H1 (cell line): ENCODE data around the gene CTNNA3. TPM values are rescaled to one million over a fixed set of nuclear protein-coding genes. Genes with fewer than 3 reads are reported as not detected.

Experiments
- CTCF ChIA-PET: fragments of 300-600 bp; sonication (Branson Sonifier 250); formaldehyde crosslinking; loops from one replicate; lab custom pipeline; 2021; ENCODE audit not compliant: partially characterized antibody; lab: Charles Lee
- POLR2A ChIA-PET: fragments of 300-600 bp; sonication (Branson Sonifier 250); formaldehyde crosslinking; loops from one replicate; lab custom pipeline; 2021; ENCODE audit warnings: inconsistent platforms; ENCODE audit not compliant: partially characterized antibody; lab: Charles Lee
- DNase-seq, 2 experiments: peaks; one replicate each; pipeline versions ENCODE4 v3.0.0 to v3.0.0-alpha.2; 2010 to 2022; ENCODE audit warnings: low spot score in 2 of 2, low read depth in 1 of 2, mixed read lengths in 1 of 2
- FAIRE-seq: peaks from 2 replicates; lab custom pipeline; 2011; peaks lifted over from hg19 to GRCh38; lab: Jason Lieb, UNC
- H2AFZ ChIP-seq: 2 replicates; pipeline ENCODE4 v1.8.1; 2012; ENCODE audit warnings: low read length, inconsistent platforms
- H2AK5ac ChIP-seq: 2 replicates; pipeline ENCODE4 v1.6.1; 2013; ENCODE audit warnings: low read depth, low read length
- H2BK120ac ChIP-seq: replicated peaks from 2 replicates; pipeline ENCODE3; 2013; ENCODE audit warnings: low read depth, low read length, inconsistent platforms
- H2BK12ac ChIP-seq: 2 replicates; pipeline ENCODE4 v1.6.1; 2013; ENCODE audit warnings: low read depth, low read length
- H2BK15ac ChIP-seq: 2 replicates; pipeline ENCODE4 v1.6.1; 2013; ENCODE audit warnings: low read length
- H2BK20ac ChIP-seq: 2 replicates; pipeline ENCODE4 v1.6.1; 2013; ENCODE audit warnings: low read length
- H2BK5ac ChIP-seq: 2 replicates; pipeline ENCODE4 v1.6.1; 2013; ENCODE audit warnings: low read depth, low read length
- H3K14ac ChIP-seq: 2 replicates; pipeline ENCODE4 v1.6.1; 2013; ENCODE audit warnings: inconsistent platforms; ENCODE audit not compliant: insufficient read length
- H3K18ac ChIP-seq: 2 replicates; pipeline ENCODE4 v1.6.1; 2013; ENCODE audit warnings: low read length; ENCODE audit errors: extremely low read depth
- H3K23ac ChIP-seq: 2 replicates; pipeline ENCODE4 v1.6.1; 2013; ENCODE audit warnings: inconsistent platforms; ENCODE audit not compliant: insufficient read length
- H3K23me2 ChIP-seq: 2 replicates; pipeline ENCODE4 v1.6.1; 2013; ENCODE audit warnings: low read depth, low read length
- H3K27ac ChIP-seq: 2 replicates; pipeline ENCODE4 v1.6.1; 2011; ENCODE audit warnings: low read depth, low read length, inconsistent platforms
- H3K27me3 ChIP-seq, 4 experiments: replicated peaks in 1 of 4; 1 replicate in 1 of 4; 2 replicates in 3 of 4; pipeline versions ENCODE4 v1.6.1 to v1.8.1; 2011 to 2013; ENCODE audit warnings: low read length in 3 of 4, mild to moderate bottlenecking in 3 of 4, inconsistent platforms in 2 of 4, mixed read lengths in 2 of 4, moderate library complexity in 1 of 4; ENCODE audit not compliant: control insufficient read depth in 3 of 4, insufficient read depth in 3 of 4; ENCODE audit errors: extremely low read depth in 1 of 4
- H3K36me3 ChIP-seq, 4 experiments: 2 replicates each; pipeline versions ENCODE4 v1.6.1 to v1.8.1; 2011 to 2013; ENCODE audit warnings: mild to moderate bottlenecking in 4 of 4, low read length in 3 of 4, moderate library complexity in 2 of 4, control low read depth in 1 of 4, inconsistent platforms in 1 of 4; ENCODE audit not compliant: insufficient read depth in 4 of 4, control insufficient read depth in 2 of 4
- H3K4ac ChIP-seq: replicated peaks from 2 replicates; pipeline ENCODE3; 2013; ENCODE audit warnings: low read length, low read depth, mixed read lengths, inconsistent platforms; ENCODE audit not compliant: insufficient read length
- H3K4me1 ChIP-seq, 4 experiments: replicated peaks in 1 of 4; 1 replicate in 1 of 4; 2 replicates in 3 of 4; pipeline versions ENCODE4 v1.6.1 to v1.8.1; 2011 to 2013; ENCODE audit warnings: low read length in 3 of 4, inconsistent platforms in 2 of 4, mixed read lengths in 1 of 4; ENCODE audit not compliant: insufficient read depth in 4 of 4, control insufficient read depth in 3 of 4
- H3K4me2 ChIP-seq, 2 experiments: 2 replicates each; pipeline versions ENCODE4 v1.6.1 to v1.8.1; 2011 to 2013; ENCODE audit warnings: low read depth in 2 of 2, low read length in 2 of 2, control low read depth in 1 of 2, inconsistent platforms in 1 of 2, mild to moderate bottlenecking in 1 of 2; ENCODE audit not compliant: insufficient read depth in 1 of 2
- H3K4me3 ChIP-seq, 4 experiments: fragments of 200-600, 300-600 bp in 1 of 4; sonication (generic), shearing (Covaris generic), sonication (Bioruptor Twin) in 1 of 4; 2 replicates each; pipeline versions ENCODE4 v1.5.1 to v1.8.1; 2011 to 2016; ENCODE audit warnings: low read length in 4 of 4, low read depth in 3 of 4, control low read depth in 2 of 4, inconsistent platforms in 2 of 4, mild to moderate bottlenecking in 2 of 4, mixed read lengths in 1 of 4, moderate library complexity in 1 of 4; ENCODE audit not compliant: insufficient read depth in 2 of 4; ENCODE audit errors: extremely low read depth in 1 of 4
- H3K56ac ChIP-seq: replicated peaks from 2 replicates; pipeline ENCODE3; 2013; ENCODE audit warnings: low read depth, mild to moderate bottlenecking, mixed read lengths, low read length, inconsistent platforms; ENCODE audit not compliant: insufficient read length
- H3K79me1 ChIP-seq: 2 replicates; pipeline ENCODE4 v1.6.1; 2013; ENCODE audit warnings: low read depth, low read length, control low read depth
- H3K79me2 ChIP-seq, 2 experiments: 2 replicates each; pipeline versions ENCODE4 v1.6.1 to v1.8.1; 2012 to 2013; ENCODE audit warnings: low read length in 2 of 2, mild to moderate bottlenecking in 2 of 2, inconsistent platforms in 1 of 2; ENCODE audit not compliant: insufficient read depth in 2 of 2, control insufficient read depth in 1 of 2
- H3K9ac ChIP-seq, 4 experiments: replicated peaks in 1 of 4; 1 replicate in 1 of 4; 2 replicates in 3 of 4; pipeline versions ENCODE4 v1.6.1 to v1.8.1; 2011 to 2013; ENCODE audit warnings: low read depth in 3 of 4, low read length in 3 of 4, control low read depth in 2 of 4, mild to moderate bottlenecking in 2 of 4, moderate library complexity in 2 of 4, inconsistent platforms in 1 of 4; ENCODE audit errors: extremely low read depth in 1 of 4
- H3K9me3 ChIP-seq, 2 experiments: 2 replicates each; pipeline versions ENCODE4 v1.6.1 to v1.8.1; 2012 to 2013; ENCODE audit warnings: mild to moderate bottlenecking in 2 of 2, moderate library complexity in 2 of 2, control low read depth in 1 of 2, inconsistent platforms in 1 of 2, low read depth in 1 of 2, low read length in 1 of 2, mixed read lengths in 1 of 2; ENCODE audit not compliant: insufficient read depth in 2 of 2
- H4K20me1 ChIP-seq, 2 experiments: replicated peaks in 1 of 2; 2 replicates each; pipeline versions ENCODE3 to v1.8.1; 2011 to 2013; ENCODE audit warnings: inconsistent platforms in 2 of 2, low read length in 2 of 2, mild to moderate bottlenecking in 1 of 2; ENCODE audit not compliant: insufficient read depth in 2 of 2, control insufficient read depth in 1 of 2
- H4K5ac ChIP-seq: 2 replicates; pipeline ENCODE4 v1.6.1; 2013; ENCODE audit warnings: low read length, low read depth, mixed read lengths, inconsistent platforms; ENCODE audit not compliant: insufficient read length
- H4K8ac ChIP-seq: 2 replicates; pipeline ENCODE4 v1.8.0; 2013; ENCODE audit warnings: mild to moderate bottlenecking, moderate library complexity, low read length, inconsistent platforms; ENCODE audit not compliant: insufficient read depth; ENCODE audit errors: extremely low read depth
- H4K91ac ChIP-seq: replicated peaks from 2 replicates; pipeline ENCODE3; 2013; ENCODE audit warnings: low read length, mixed read lengths, inconsistent platforms; ENCODE audit not compliant: insufficient read length
- BRCA1 ChIP-seq: IDR thresholded peaks from 2 replicates; pipeline ENCODE4 v1.6.1; 2012; ENCODE audit warnings: low read depth, low read length, improper control_type of control experiment
- CEBPB ChIP-seq: IDR thresholded peaks from 2 replicates; pipeline ENCODE4 v1.6.1; 2012; ENCODE audit warnings: low read depth, low read length
- EZH2 ChIP-seq: fragments of 200-600 bp; sonication (generic); IDR thresholded peaks from 2 replicates; pipeline ENCODE4 v1.7.1; 2012; ENCODE audit warnings: low read depth, mild to moderate bottlenecking, moderate library complexity, low read length, inconsistent platforms; ENCODE audit not compliant: severe bottlenecking
- GTF2F1 ChIP-seq: IDR thresholded peaks from 2 replicates; pipeline ENCODE4 v1.6.1; 2012; ENCODE audit warnings: low read depth, low read length, improper control_type of control experiment, borderline replicate concordance
- MAX ChIP-seq: IDR thresholded peaks from 2 replicates; pipeline ENCODE4 v1.6.1; 2012; ENCODE audit warnings: inconsistent platforms
- PHF8 ChIP-seq: fragments of 200-600 bp; sonication (generic); conservative IDR thresholded peaks from 2 replicates; pipeline ENCODE4 v1.7.1; 2012; ENCODE audit warnings: low read depth, mild to moderate bottlenecking, inconsistent platforms, low read length, moderate library complexity
- RAD21 ChIP-seq, 2 experiments: IDR thresholded peaks in 1 of 2; conservative IDR thresholded peaks in 1 of 2; 2 replicates each; pipeline ENCODE4 v1.6.1; 2011; ENCODE audit warnings: low read depth in 2 of 2, low read length in 2 of 2, improper control_type of control experiment in 1 of 2, inconsistent platforms in 1 of 2, mild to moderate bottlenecking in 1 of 2, moderate library complexity in 1 of 2
- RBBP5 ChIP-seq: IDR thresholded peaks from 2 replicates; pipeline ENCODE4 v1.7.1; 2012; ENCODE audit warnings: low read depth, mild to moderate bottlenecking, inconsistent platforms, low read length, moderate library complexity, borderline replicate concordance
- RFX5 ChIP-seq: IDR thresholded peaks from 2 replicates; pipeline ENCODE4 v1.6.1; 2011; ENCODE audit warnings: low read depth, low read length, improper control_type of control experiment, borderline replicate concordance
- TAF7 ChIP-seq: optimal IDR thresholded peaks from 2 replicates; pipeline ENCODE3; 2011; ENCODE audit warnings: low read depth, mild to moderate bottlenecking, inconsistent platforms, low read length, moderate library complexity, borderline replicate concordance
- TEAD4 ChIP-seq: IDR thresholded peaks from 2 replicates; pipeline ENCODE4 v1.6.1; 2012; ENCODE audit warnings: low read depth, low read length, inconsistent platforms, mixed read lengths
- WGBS, 2 experiments: shearing (Covaris generic) in 1 of 2; methylation state at CpG; one replicate each; pipeline versions ENCODE4 v1.1.6 to v1.1.7; 2013 to 2015; ENCODE audit warnings: low lambda C conversion rate in 2 of 2, mixed read lengths in 2 of 2, inconsistent platforms in 1 of 2, low coverage in 1 of 2, missing lambda C conversion rate in 1 of 2; ENCODE audit not compliant: insufficient replicate concordance in 2 of 2, insufficient coverage in 1 of 2, insufficient read length in 1 of 2; ENCODE audit errors: extremely low coverage in 1 of 2, missing lambda C conversion rate in 1 of 2; 5-methylcytosine and 5-hydroxymethylcytosine counted together
- polyA plus RNA-seq, 7 experiments: library from polyadenylated mRNA; depleted of rRNA in 3 of 7; stranded (reverse) in 5 of 7; unstranded in 2 of 7; fragments of >200 nt in 5 of 7; fragments of 200-250 nt in 2 of 7; gene quantifications; 1 replicate in 5 of 7; 2 replicates in 1 of 7; 4 replicates in 1 of 7; pipeline versions ENCODE4 v1.2.1 to v1.2.3, GENCODE V29; 2011 to 2013; ENCODE audit warnings: missing spikeins in 2 of 7, mixed read lengths in 2 of 7
- total RNA-seq: library from RNA; stranded (reverse); fragmentation: NEBNext Ultra II Directional; extraction: Animal tissue kit (Norgen Biotek cat#: 25700); gene quantifications from 2 replicates; pipeline ENCODE4 v1.2.1, GENCODE V29; 2021
- TF ChIP-seq, protein P1 (sequence below): IDR thresholded peaks from 2 replicates; pipeline ENCODE4 v1.6.1; 2012; ENCODE audit warnings: low read length, inconsistent platforms

The CTNNA3 gene
- total and polyA plus RNA-seq, 2 of the 8 experiments (the other 6 are each of a cell fraction or from before 2014, with no cell fraction given) = 1.3 to 1.5 TPM

GRCh38 chr10:67319976-67320375 is 376.0 kb downstream of the CTNNA3 start:
- Histone ChIP-seq H4K91ac (no peak overlapping the region), H3K27ac (no peak overlapping the region), H2BK15ac (no peak overlapping the region), H3K18ac (no peak overlapping the region), H2AK5ac (no peak overlapping the region), H3K23me2 (no peaks in the 10 kb centered on the region), H3K4ac (no peak overlapping the region), H3K4me3 (no peak overlapping the region), H3K4me2 (no peak overlapping the region), H3K79me1 (no peaks in the 10 kb centered on the region), H3K9ac (no peak overlapping the region), H3K27me3 (no peaks in the 10 kb centered on the region), H3K9me3 (no peaks in the 10 kb centered on the region), H3K14ac (no peak overlapping the region), H3K4me1 (no peaks in the 10 kb centered on the region), H2BK12ac (no peak overlapping the region), H4K5ac (no peak overlapping the region), H3K79me2 (no peaks in the 10 kb centered on the region), H3K56ac (no peak overlapping the region), H2AFZ (no peak overlapping the region), H2BK20ac (no peak overlapping the region), H2BK120ac (no peak overlapping the region), H2BK5ac (no peak overlapping the region), H4K8ac (no peak overlapping the region), H3K36me3 (no peaks in the 10 kb centered on the region), H3K23ac (no peak overlapping the region), H4K20me1 (no peaks in the 10 kb centered on the region)
- FAIRE-seq (no peak), DNase-seq (no peak)
- 45% methylated on average over 2 of the region's 2 CpGs; no CpG with 5 or more reads in 1 of the 2 experiments for WGBS, 2 experiments
- ChIA-PET CTCF (interaction anchor here (1.6 to 1.9 kb wide), 2 partner anchors 14 to 198 kb away, joined by 3 to 6 read pairs; no protein-coding TSS in a partner anchor), POLR2A (no interaction called here)
- TF ChIP-seq RFX5 = no peak
- no peak for TF ChIP-seq TAF7
- no peak for TF ChIP-seq RAD21 (IDR thresholded peaks at IDR 0.05 in 1 of 2, conservative IDR thresholded peaks at IDR 0.05 in 1 of 2; ENCODE audit: low read depth in 2 of 2, low read length in 2 of 2)
- TF ChIP-seq, protein P1, sequence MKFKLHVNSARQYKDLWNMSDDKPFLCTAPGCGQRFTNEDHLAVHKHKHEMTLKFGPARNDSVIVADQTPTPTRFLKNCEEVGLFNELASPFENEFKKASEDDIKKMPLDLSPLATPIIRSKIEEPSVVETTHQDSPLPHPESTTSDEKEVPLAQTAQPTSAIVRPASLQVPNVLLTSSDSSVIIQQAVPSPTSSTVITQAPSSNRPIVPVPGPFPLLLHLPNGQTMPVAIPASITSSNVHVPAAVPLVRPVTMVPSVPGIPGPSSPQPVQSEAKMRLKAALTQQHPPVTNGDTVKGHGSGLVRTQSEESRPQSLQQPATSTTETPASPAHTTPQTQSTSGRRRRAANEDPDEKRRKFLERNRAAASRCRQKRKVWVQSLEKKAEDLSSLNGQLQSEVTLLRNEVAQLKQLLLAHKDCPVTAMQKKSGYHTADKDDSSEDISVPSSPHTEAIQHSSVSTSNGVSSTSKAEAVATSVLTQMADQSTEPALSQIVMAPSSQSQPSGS = no peak
- TF ChIP-seq EZH2 = no peak
- no peak for TF ChIP-seq PHF8
- TF ChIP-seq GTF2F1 = no peak
- no peak for TF ChIP-seq RBBP5
- no peak for TF ChIP-seq MAX
- TF ChIP-seq CEBPB = no peak
- no peak for TF ChIP-seq TEAD4
- no peak for TF ChIP-seq BRCA1
